Hematopoietic multipotent progenitor cell (in vitro differentiated cells): Measurements from ENCODE around the gene CAMK4. TPM values are rescaled to one million over a fixed set of nuclear protein-coding genes. Genes with fewer than 3 reads are reported as not detected.

ENCODE experiments used
- DNase-seq, 3 donors: peaks; one replicate each; pipeline ENCODE4 v3.0.0-alpha.2; 2011 to 2015; ENCODE audit warnings: low read depth in 2 of 3, low spot score in 2 of 3
- total RNA-seq: library from RNA; depleted of rRNA; stranded (reverse); fragments of >200 nt; gene quantifications from one replicate; pipeline ENCODE4 v1.2.3, GENCODE V29; 2012

CAMK4 gene
- total RNA-seq, 1 donor, result 0.27 TPM

GRCh38 chr5:111463311-111463710, 239.1 kb downstream of the CAMK4 start:
- DNase-seq, result no peak

- DNase-seq, result no peak
Measured at GRCh38 chr5:111469293-111469896, 245.2 kb downstream of the CAMK4 start.

- no peak for DNase-seq
Measured at GRCh38 chr5:111469903-111470302, 245.7 kb downstream of the CAMK4 start.

- no peak for DNase-seq
Measured at GRCh38 chr5:111472096-111472495, 247.9 kb downstream of the CAMK4 start.

GRCh38 chr5:111472579-111472978, 248.4 kb downstream of the CAMK4 start:
- DNase-seq, result peak in 1 of 3 donors; percentile 40

- DNase-seq, result no peak
Measured at GRCh38 chr5:111478266-111478665, 254.1 kb downstream of the CAMK4 start.

- DNase-seq, result no peak
Measured at GRCh38 chr5:111478898-111479297, 254.7 kb downstream of the CAMK4 start.

GRCh38 chr5:111480346-111480745, 256.2 kb downstream of the CAMK4 start:
- no peak for DNase-seq

- no peak for DNase-seq
Measured at GRCh38 chr5:111486055-111486454, 261.9 kb downstream of the CAMK4 start.

GRCh38 chr5:111486926-111487325, 262.7 kb downstream of the CAMK4 start:
- no peak for DNase-seq

GRCh38 chr5:111488353-111488752, 264.2 kb downstream of the CAMK4 start:
- DNase-seq, result no peak

GRCh38 chr5:111493031-111493430, 268.8 kb downstream of the CAMK4 start:
- no peak for DNase-seq

GRCh38 chr5:111494355-111494999, 270.3 kb downstream of the CAMK4 start:
- DNase-seq, result no peak

GRCh38 chr5:111495159-111495558, 271.0 kb downstream of the CAMK4 start:
- DNase-seq, result no peak

- DNase-seq, result no peak
Measured at GRCh38 chr5:111498346-111498745, 274.2 kb downstream of the CAMK4 start.

GRCh38 chr5:111502956-111503355, 278.8 kb downstream of the CAMK4 start:
- DNase-seq, result no peak

- no peak for DNase-seq
Measured at GRCh38 chr5:111505096-111505495, 280.9 kb downstream of the CAMK4 start.

GRCh38 chr5:111507276-111507675, 283.1 kb downstream of the CAMK4 start:
- no peak for DNase-seq

- no peak for DNase-seq
Measured at GRCh38 chr5:111509119-111509518, 284.9 kb downstream of the CAMK4 start.

- DNase-seq, result no peak
Measured at GRCh38 chr5:111511174-111511830, 287.1 kb downstream of the CAMK4 start.

- no peak for DNase-seq
Measured at GRCh38 chr5:111511831-111512374, 287.7 kb downstream of the CAMK4 start.
